HepG2 (cell line): ENCODE data around the gene MED25. TPM values are rescaled to one million over a fixed set of nuclear protein-coding genes. Genes with fewer than 3 reads are reported as not detected.

ENCODE experiments used
- ARID2 ChIP-seq: sonication (generic); formaldehyde crosslinking; IDR thresholded peaks from 2 replicates; pipeline ENCODE4 v1.8.1; 2022; ENCODE audit warnings: mild to moderate bottlenecking, missing genetic modification reagents, borderline replicate concordance
- GPN1 ChIP-seq: sonication (generic); formaldehyde crosslinking; IDR thresholded peaks from 2 replicates; pipeline ENCODE4 v1.5.1; 2020; ENCODE audit warnings: missing genetic modification reagents, borderline replicate concordance
- IRF9 ChIP-seq: sonication (generic); formaldehyde crosslinking; IDR thresholded peaks from 2 replicates; pipeline ENCODE4 v1.8.0; 2022; ENCODE audit warnings: missing genetic modification reagents, mild to moderate bottlenecking, borderline replicate concordance
- JARID2 ChIP-seq: sonication (generic); formaldehyde crosslinking; IDR thresholded peaks from 2 replicates; pipeline ENCODE4 v1.8.1; 2023; ENCODE audit warnings: missing genetic modification reagents, inconsistent platforms; ENCODE audit not compliant: insufficient replicate concordance
- KLF11 ChIP-seq: IDR thresholded peaks from 2 replicates; pipeline ENCODE4 v1.6.1; 2016; ENCODE audit warnings: missing compliant biosample characterization
- RARG ChIP-seq: sonication (generic); formaldehyde crosslinking; IDR thresholded peaks from 2 replicates; pipeline ENCODE4 v1.4.0; 2020; ENCODE audit warnings: low read depth, mild to moderate bottlenecking, missing genetic modification reagents
- REXO4 ChIP-seq: sonication (generic); formaldehyde crosslinking; IDR thresholded peaks from 2 replicates; pipeline ENCODE4 v1.8.0; 2022; ENCODE audit warnings: missing genetic modification reagents, mild to moderate bottlenecking, borderline replicate concordance
- SP1 ChIP-seq, 2 experiments: fragments of 450-650 bp in 1 of 2; sonication (generic) in 1 of 2; formaldehyde crosslinking in 1 of 2; IDR thresholded peaks; 2 replicates each; pipeline versions ENCODE4 v1.4.0 to v1.6.1; 2016 to 2020; ENCODE audit warnings: missing genetic modification reagents in 1 of 2
- STAT6 ChIP-seq: sonication (generic); formaldehyde crosslinking; IDR thresholded peaks from 2 replicates; pipeline ENCODE4 v1.4.0; 2020; ENCODE audit warnings: missing genetic modification reagents, mild to moderate bottlenecking, borderline replicate concordance
- TCF7L2 ChIP-seq: IDR thresholded peaks from 2 replicates; pipeline ENCODE4 v1.6.1; 2011; ENCODE audit warnings: mild to moderate bottlenecking, low read depth, low read length, moderate library complexity
- ZBTB25 ChIP-seq: IDR thresholded peaks from 2 replicates; pipeline ENCODE4 v1.6.1; 2018; ENCODE audit warnings: missing genetic modification reagents
- ZNF121 ChIP-seq: sonication (generic); formaldehyde crosslinking; IDR thresholded peaks from 2 replicates; pipeline ENCODE4 v1.5.0; 2020; ENCODE audit warnings: mild to moderate bottlenecking, missing genetic modification reagents
- ZNF773 ChIP-seq: sonication (generic); formaldehyde crosslinking; IDR thresholded peaks from 2 replicates; pipeline ENCODE4 v1.4.0; 2020; ENCODE audit warnings: missing genetic modification reagents, borderline replicate concordance
- ZSCAN12 ChIP-seq: sonication (generic); formaldehyde crosslinking; IDR thresholded peaks from 2 replicates; pipeline ENCODE4 v1.9.0; 2021; ENCODE audit warnings: mild to moderate bottlenecking, missing genetic modification reagents
- polyA plus RNA-seq, 8 experiments: library from polyadenylated mRNA; depleted of rRNA in 3 of 8; stranded (reverse) in 7 of 8; unstranded in 1 of 8; fragments of >200 nt; fragmentation: Illumina TruSeq in 4 of 8; extraction: Trizol in 4 of 8; gene quantifications; 2 replicates each; pipeline versions ENCODE4 v1.2.1 to v1.2.3, GENCODE V29; 2011 to 2016; ENCODE audit warnings: low read depth in 4 of 8, missing spikeins in 1 of 8, mixed read lengths in 1 of 8; ENCODE audit not compliant: insufficient read depth in 1 of 8
- total RNA-seq, 5 experiments: library from RNA; depleted of rRNA; stranded (reverse); fragments of >200 nt; fragmentation: Illumina TruSeq; extraction: Trizol; gene quantifications; 2 replicates each; pipeline ENCODE4 v1.2.3, GENCODE V29; 2016; ENCODE audit warnings: low read depth in 1 of 5
- TF ChIP-seq, protein P1 (sequence below): IDR thresholded peaks from 2 replicates; pipeline ENCODE4 v1.6.1; 2016; ENCODE audit warnings: low read depth, borderline replicate concordance
- TF ChIP-seq, protein P2 (sequence below): sonication (generic); formaldehyde crosslinking; IDR thresholded peaks from 2 replicates; pipeline ENCODE4 v1.5.0; 2020; ENCODE audit warnings: mild to moderate bottlenecking, missing genetic modification reagents
- TF ChIP-seq, protein P3 (sequence below): sonication (generic); formaldehyde crosslinking; IDR thresholded peaks from 2 replicates; pipeline ENCODE4 v1.4.0; 2020; ENCODE audit warnings: missing genetic modification reagents
- TF ChIP-seq, protein P4 (sequence below): IDR thresholded peaks from 2 replicates; pipeline ENCODE4 v1.6.1; 2016; ENCODE audit warnings: low read depth

MED25 gene
- total and polyA plus RNA-seq, 2 of the 13 experiments (the other 11 are each of a cell fraction or from before 2014, with no cell fraction given): 11.1 to 15.1 TPM

DNA sequence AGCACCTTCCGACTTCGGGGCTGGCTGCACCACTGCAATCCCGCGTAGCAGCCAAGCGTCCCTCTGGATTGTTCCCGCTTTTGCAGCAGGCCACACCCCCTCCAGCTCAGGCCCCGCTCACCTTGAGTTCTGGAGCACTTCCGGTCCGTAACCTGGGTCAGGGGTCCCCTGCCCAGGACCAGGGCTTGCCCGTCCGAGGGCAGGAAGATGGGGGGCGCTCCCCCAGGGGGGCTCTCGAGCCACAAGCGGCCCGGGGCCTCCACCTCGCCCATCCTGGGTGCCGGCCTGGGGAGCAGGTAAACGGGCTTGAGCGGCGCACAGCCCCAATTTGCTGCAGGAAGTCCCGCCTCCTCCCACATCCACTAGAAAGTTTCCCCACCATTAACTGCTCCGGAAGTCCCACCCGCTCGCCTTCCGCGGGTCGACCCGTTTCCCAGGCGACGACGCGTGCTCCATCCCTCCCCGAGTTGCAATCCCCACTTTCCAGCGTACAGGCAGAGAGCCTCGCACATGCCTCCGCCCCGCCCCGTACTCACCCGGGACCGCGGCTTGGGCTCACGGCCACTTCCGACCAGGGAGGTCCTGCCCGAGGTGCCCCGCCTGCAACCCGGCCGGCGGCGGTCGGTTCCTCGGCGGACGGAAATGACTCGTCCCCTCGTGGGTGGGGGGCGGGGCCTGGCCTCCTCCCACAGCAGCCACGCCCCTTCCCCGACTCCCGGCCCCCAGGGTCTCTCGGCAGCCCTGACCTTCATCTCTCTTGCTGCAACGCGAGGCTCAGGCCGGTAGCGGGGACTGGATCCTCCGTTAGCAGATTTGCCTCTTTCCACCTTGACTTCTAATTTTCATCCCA is 49.1 kb downstream of the MED25 start, which contains the start of gene PNKP (continued):
- TF ChIP-seq STAT6 (CRISPR knock-in tag): peak; percentile 78; the same call in 1 of the 2 replicates
- 0 out of 2 replicates have a peak, but pooled peaks have one; percentile 39 for TF ChIP-seq ZSCAN12
- TF ChIP-seq, protein P1, sequence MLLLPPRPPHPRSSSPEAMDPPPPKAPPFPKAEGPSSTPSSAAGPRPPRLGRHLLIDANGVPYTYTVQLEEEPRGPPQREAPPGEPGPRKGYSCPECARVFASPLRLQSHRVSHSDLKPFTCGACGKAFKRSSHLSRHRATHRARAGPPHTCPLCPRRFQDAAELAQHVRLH (CRISPR knock-in tag): peak; percentile 54; the same call in 1 of the 2 replicates
- no peak for TF ChIP-seq RARG (CRISPR knock-in tag)
- TF ChIP-seq TCF7L2: no peak
- TF ChIP-seq IRF9 (CRISPR knock-in tag): peak; percentile 46; the same call in 1 of the 2 replicates
- TF ChIP-seq, protein P2, sequence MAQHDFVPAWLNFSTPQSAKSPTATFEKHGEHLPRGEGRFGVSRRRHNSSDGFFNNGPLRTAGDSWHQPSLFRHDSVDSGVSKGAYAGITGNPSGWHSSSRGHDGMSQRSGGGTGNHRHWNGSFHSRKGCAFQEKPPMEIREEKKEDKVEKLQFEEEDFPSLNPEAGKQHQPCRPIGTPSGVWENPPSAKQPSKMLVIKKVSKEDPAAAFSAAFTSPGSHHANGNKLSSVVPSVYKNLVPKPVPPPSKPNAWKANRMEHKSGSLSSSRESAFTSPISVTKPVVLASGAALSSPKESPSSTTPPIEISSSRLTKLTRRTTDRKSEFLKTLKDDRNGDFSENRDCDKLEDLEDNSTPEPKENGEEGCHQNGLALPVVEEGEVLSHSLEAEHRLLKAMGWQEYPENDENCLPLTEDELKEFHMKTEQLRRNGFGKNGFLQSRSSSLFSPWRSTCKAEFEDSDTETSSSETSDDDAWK: no peak
- peak; percentile 90 for TF ChIP-seq ZBTB25 (CRISPR knock-in tag)
- TF ChIP-seq REXO4 (CRISPR knock-in tag): no peak
- TF ChIP-seq, protein P3, sequence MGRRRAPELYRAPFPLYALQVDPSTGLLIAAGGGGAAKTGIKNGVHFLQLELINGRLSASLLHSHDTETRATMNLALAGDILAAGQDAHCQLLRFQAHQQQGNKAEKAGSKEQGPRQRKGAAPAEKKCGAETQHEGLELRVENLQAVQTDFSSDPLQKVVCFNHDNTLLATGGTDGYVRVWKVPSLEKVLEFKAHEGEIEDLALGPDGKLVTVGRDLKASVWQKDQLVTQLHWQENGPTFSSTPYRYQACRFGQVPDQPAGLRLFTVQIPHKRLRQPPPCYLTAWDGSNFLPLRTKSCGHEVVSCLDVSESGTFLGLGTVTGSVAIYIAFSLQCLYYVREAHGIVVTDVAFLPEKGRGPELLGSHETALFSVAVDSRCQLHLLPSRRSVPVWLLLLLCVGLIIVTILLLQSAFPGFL (CRISPR knock-in tag): no peak
- no peak for TF ChIP-seq GPN1 (CRISPR knock-in tag)
- TF ChIP-seq SP1 (IDR thresholded peaks at IDR 0.05): no peak
- TF ChIP-seq SP1 (CRISPR knock-in tag; IDR thresholded peaks at IDR 0.05): peak; percentile 87
- no peak for TF ChIP-seq ZNF121
- no peak for TF ChIP-seq KLF11 (CRISPR knock-in tag)
- TF ChIP-seq ARID2 (CRISPR knock-in tag): no peak
- TF ChIP-seq, protein P4, sequence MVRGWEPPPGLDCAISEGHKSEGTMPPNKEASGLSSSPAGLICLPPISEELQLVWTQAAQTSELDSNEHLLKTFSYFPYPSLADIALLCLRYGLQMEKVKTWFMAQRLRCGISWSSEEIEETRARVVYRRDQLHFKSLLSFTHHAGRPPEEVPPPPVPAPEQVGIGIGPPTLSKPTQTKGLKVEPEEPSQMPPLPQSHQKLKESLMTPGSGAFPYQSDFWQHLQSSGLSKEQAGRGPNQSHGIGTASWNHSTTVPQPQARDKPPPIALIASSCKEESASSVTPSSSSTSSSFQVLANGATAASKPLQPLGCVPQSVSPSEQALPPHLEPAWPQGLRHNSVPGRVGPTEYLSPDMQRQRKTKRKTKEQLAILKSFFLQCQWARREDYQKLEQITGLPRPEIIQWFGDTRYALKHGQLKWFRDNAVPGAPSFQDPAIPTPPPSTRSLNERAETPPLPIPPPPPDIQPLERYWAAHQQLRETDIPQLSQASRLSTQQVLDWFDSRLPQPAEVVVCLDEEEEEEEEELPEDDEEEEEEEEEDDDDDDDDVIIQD (CRISPR knock-in tag): no peak
- TF ChIP-seq ZNF773 (CRISPR knock-in tag): no peak; the same call in 1 of the 2 replicates
- TF ChIP-seq JARID2: no peak
